Measurements from ENCODE around the gene RADIL.

DNA sequence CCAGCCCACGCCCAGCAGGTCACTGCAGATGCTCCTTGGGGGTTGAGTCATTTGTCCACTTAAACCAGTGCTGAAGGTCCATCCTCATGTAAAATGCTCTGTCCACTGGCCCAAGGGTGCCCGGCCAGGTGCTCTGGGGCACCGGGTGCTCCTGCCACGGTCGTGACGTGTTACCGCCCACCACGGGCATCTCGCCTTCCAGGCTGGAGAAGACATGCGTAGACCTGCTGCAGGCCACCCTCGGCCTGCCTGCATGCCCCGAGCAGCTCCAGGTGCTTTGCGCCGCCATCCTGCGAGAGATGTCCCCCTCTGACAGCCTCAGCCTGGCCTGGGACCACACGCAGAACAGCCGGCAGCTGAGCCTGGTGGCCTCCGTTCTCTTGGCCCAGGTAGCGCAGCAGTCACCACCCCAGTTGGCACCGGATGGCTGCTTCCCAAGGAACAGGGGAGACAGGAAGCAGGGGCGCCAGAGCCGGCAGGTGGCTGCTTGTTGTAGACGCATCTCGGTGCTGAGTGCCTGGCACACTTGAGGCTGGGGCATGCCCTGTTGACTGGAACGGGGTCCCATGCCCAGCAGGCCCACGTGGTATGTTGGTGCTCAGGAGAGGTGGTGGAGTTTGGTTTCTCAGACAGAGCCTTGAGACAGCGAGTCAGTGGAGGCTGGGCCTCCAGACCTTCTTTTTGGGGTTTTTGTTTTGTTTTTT, 102.0 kb downstream of the RADIL start:
- TF ChIP-seq, protein P1, sequence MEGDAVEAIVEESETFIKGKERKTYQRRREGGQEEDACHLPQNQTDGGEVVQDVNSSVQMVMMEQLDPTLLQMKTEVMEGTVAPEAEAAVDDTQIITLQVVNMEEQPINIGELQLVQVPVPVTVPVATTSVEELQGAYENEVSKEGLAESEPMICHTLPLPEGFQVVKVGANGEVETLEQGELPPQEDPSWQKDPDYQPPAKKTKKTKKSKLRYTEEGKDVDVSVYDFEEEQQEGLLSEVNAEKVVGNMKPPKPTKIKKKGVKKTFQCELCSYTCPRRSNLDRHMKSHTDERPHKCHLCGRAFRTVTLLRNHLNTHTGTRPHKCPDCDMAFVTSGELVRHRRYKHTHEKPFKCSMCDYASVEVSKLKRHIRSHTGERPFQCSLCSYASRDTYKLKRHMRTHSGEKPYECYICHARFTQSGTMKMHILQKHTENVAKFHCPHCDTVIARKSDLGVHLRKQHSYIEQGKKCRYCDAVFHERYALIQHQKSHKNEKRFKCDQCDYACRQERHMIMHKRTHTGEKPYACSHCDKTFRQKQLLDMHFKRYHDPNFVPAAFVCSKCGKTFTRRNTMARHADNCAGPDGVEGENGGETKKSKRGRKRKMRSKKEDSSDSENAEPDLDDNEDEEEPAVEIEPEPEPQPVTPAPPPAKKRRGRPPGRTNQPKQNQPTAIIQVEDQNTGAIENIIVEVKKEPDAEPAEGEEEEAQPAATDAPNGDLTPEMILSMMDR (IDR thresholded peaks at IDR 0.05; ENCODE audit: low read depth, low read length), result no peak
- no peak for TF ChIP-seq EZH2phosphoT487 (IDR thresholded peaks at IDR 0.05; ENCODE audit: low read depth)

Data from OCI-LY3 (cell line).